Activated naive CD4-positive, alpha-beta T cell treated with anti-CD3 and anti-CD28 coated beads, Interleukin-2, amount 50 U/mL, for 72 hours (primary cell): ENCODE data around the gene PCSK2. TPM values are rescaled to one million over a fixed set of nuclear protein-coding genes. Genes with fewer than 3 reads are reported as not detected.

Experiments
- ATAC-seq, 2 donors: fragments of 150-1000 bp; cut with Tn5 transposase; 2 replicates each; pipeline ENCODE4 v1.10.0; 2021; ENCODE audit warnings: mild to moderate bottlenecking in 2 of 2, moderate library complexity in 2 of 2
- DNase-seq, 2 donors: peaks; one replicate each; pipeline ENCODE4 v3.0.0; 2021 to 2022; ENCODE audit warnings: low spot score in 2 of 2
- H3K27ac Mint-ChIP-seq, 2 donors: one replicate each; pipeline ENCODE4 v1.8.0; 2022; ENCODE audit warnings: mild to moderate bottlenecking in 2 of 2, mixed read lengths in 2 of 2
- H3K36me3 Mint-ChIP-seq, 2 donors: one replicate each; pipeline ENCODE4 v1.8.0; 2022; ENCODE audit warnings: mixed read lengths in 2 of 2
- H3K9me3 Mint-ChIP-seq, 2 donors: one replicate each; pipeline ENCODE4 v1.8.0; 2022; ENCODE audit warnings: mixed read lengths in 2 of 2
- total RNA-seq, 2 donors: library from RNA; stranded (reverse); gene quantifications; one replicate each; pipeline ENCODE4 v1.2.3, GENCODE V29; 2022

PCSK2 gene
- total RNA-seq, 2 donors from 2014 or later = not detected

GRCh38 chr20:17468073-17468840 lies 241.4 kb downstream of the PCSK2 start:
- no peak for ATAC-seq
- Mint-ChIP-seq H3K9me3 (no peaks in the 10 kb centered on the region), H3K27ac (no peak overlapping the region), H3K36me3 (no peaks in the 10 kb centered on the region)
- no peak for DNase-seq

- no peaks in the 10 kb centered on the region for H3K36me3 Mint-ChIP-seq
- no peak overlapping the region for H3K27ac Mint-ChIP-seq
- DNase-seq = no peak
- no peaks in the 10 kb centered on the region for H3K9me3 Mint-ChIP-seq
- no peak for ATAC-seq
Measured at GRCh38 chr20:17469246-17470030, 242.6 kb downstream of the PCSK2 start.

- no peak for DNase-seq
- Mint-ChIP-seq H3K27ac (no peak overlapping the region), H3K9me3 (no peaks in the 10 kb centered on the region), H3K36me3 (no peaks in the 10 kb centered on the region)
- ATAC-seq = no peak
Measured at GRCh38 chr20:17470521-17470920, 243.7 kb downstream of the PCSK2 start.

- no peak overlapping the region for H3K27ac Mint-ChIP-seq
- H3K36me3 Mint-ChIP-seq = no peaks in the 10 kb centered on the region
- no peak for DNase-seq
- H3K9me3 Mint-ChIP-seq = no peaks in the 10 kb centered on the region
- ATAC-seq = no peak
Measured at GRCh38 chr20:17470973-17471372, 244.1 kb downstream of the PCSK2 start.

- DNase-seq (no peak), ATAC-seq (no peak)
- Mint-ChIP-seq H3K27ac (no peak overlapping the region), H3K36me3 (no peaks in the 10 kb centered on the region), H3K9me3 (no peaks in the 10 kb centered on the region)
Measured at GRCh38 chr20:17471606-17472187, 244.9 kb downstream of the PCSK2 start.

GRCh38 chr20:17473659-17474058 lies 246.8 kb downstream of the PCSK2 start:
- H3K27ac Mint-ChIP-seq = no peak overlapping the region
- no peaks in the 10 kb centered on the region for H3K36me3 Mint-ChIP-seq
- ATAC-seq (no peak), DNase-seq (no peak)
- no peaks in the 10 kb centered on the region for H3K9me3 Mint-ChIP-seq

GRCh38 chr20:17479063-17479657 lies 252.3 kb downstream of the PCSK2 start:
- H3K36me3 Mint-ChIP-seq = no peaks in the 10 kb centered on the region
- no peaks in the 10 kb centered on the region for H3K9me3 Mint-ChIP-seq
- no peak overlapping the region for H3K27ac Mint-ChIP-seq
- ATAC-seq = no peak
- DNase-seq = no peak

GRCh38 chr20:17480696-17481095 lies 253.9 kb downstream of the PCSK2 start:
- H3K36me3 Mint-ChIP-seq = no peaks in the 10 kb centered on the region
- ATAC-seq = no peak
- DNase-seq = no peak

GRCh38 chr20:17481661-17482060 lies 254.8 kb downstream of the PCSK2 start:
- no peaks in the 10 kb centered on the region for H3K9me3 Mint-ChIP-seq
- ATAC-seq = no peak
- no peak for DNase-seq
- no peak overlapping the region for H3K27ac Mint-ChIP-seq
- no peaks in the 10 kb centered on the region for H3K36me3 Mint-ChIP-seq

More at GRCh38 chr20:17480696-17481095, 253.9 kb downstream of the PCSK2 start:
- H3K27ac Mint-ChIP-seq = no peak overlapping the region
- no peaks in the 10 kb centered on the region for H3K9me3 Mint-ChIP-seq

GRCh38 chr20:17482536-17482935 lies 255.7 kb downstream of the PCSK2 start:
- no peaks in the 10 kb centered on the region for H3K36me3 Mint-ChIP-seq
- no peaks in the 10 kb centered on the region for H3K9me3 Mint-ChIP-seq
- no peak overlapping the region for H3K27ac Mint-ChIP-seq
- no peak for DNase-seq
- ATAC-seq = no peak

- ATAC-seq (no peak), DNase-seq (no peak)
- no peaks in the 10 kb centered on the region for H3K9me3 Mint-ChIP-seq
- H3K36me3 Mint-ChIP-seq = no peaks in the 10 kb centered on the region
- no peak overlapping the region for H3K27ac Mint-ChIP-seq
Measured at GRCh38 chr20:17485017-17485416, 258.2 kb downstream of the PCSK2 start.

- Mint-ChIP-seq H3K27ac (no peak overlapping the region), H3K36me3 (no peaks in the 10 kb centered on the region), H3K9me3 (no peaks in the 10 kb centered on the region)
- ATAC-seq (no peak), DNase-seq (no peak)
Measured at GRCh38 chr20:17488916-17489600, 262.2 kb downstream of the PCSK2 start.

- H3K36me3 Mint-ChIP-seq = no peaks in the 10 kb centered on the region
- ATAC-seq (no peak), DNase-seq (peak in 1 of 2 donors; percentile 16)
Measured at GRCh38 chr20:17490501-17490900, 263.7 kb downstream of the PCSK2 start.

GRCh38 chr20:17491041-17491440 lies 264.2 kb downstream of the PCSK2 start:
- DNase-seq (peak in 1 of 2 donors; percentile 44), ATAC-seq (no peak)
- H3K9me3 Mint-ChIP-seq = no peaks in the 10 kb centered on the region
- no peak overlapping the region for H3K27ac Mint-ChIP-seq
- no peaks in the 10 kb centered on the region for H3K36me3 Mint-ChIP-seq

More at GRCh38 chr20:17490501-17490900, 263.7 kb downstream of the PCSK2 start:
- Mint-ChIP-seq H3K9me3 (no peaks in the 10 kb centered on the region), H3K27ac (no peak overlapping the region)

GRCh38 chr20:17491488-17491887 lies 264.6 kb downstream of the PCSK2 start:
- peak in 1 of 2 donors; percentile 47 for DNase-seq
- ATAC-seq = no peak
- no peak overlapping the region for H3K27ac Mint-ChIP-seq
- no peaks in the 10 kb centered on the region for H3K9me3 Mint-ChIP-seq
- H3K36me3 Mint-ChIP-seq = no peaks in the 10 kb centered on the region

GRCh38 chr20:17493173-17493572 lies 266.3 kb downstream of the PCSK2 start:
- no peak overlapping the region for H3K27ac Mint-ChIP-seq
- no peaks in the 10 kb centered on the region for H3K9me3 Mint-ChIP-seq
- H3K36me3 Mint-ChIP-seq = no peaks in the 10 kb centered on the region
- DNase-seq (peak in 1 of 2 donors; percentile 9), ATAC-seq (no peak)
